ENCODE results near the gene SHC2.

SHC2 gene

DNA sequence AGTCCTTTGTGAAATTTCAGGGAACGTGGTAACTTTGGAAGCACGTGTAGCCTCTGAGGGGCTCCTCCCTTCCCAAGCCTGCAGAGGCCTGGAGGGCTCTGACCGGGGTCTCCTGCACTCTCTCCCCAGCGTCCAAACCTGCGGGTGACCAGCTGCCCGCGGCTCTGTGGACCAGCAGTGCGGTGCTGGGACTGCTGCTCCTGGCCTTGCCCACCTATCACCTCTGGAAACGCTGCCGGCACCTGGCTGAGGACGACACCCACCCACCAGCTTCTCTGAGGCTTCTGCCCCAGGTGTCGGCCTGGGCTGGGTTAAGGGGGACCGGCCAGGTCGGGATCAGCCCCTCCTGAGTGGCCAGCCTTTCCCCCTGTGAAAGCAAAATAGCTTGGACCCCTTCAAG lies 43.8 kb upstream of the SHC2 start:
- POLR2A ChIA-PET, result no interaction called here
- TF ChIP-seq, protein P1, sequence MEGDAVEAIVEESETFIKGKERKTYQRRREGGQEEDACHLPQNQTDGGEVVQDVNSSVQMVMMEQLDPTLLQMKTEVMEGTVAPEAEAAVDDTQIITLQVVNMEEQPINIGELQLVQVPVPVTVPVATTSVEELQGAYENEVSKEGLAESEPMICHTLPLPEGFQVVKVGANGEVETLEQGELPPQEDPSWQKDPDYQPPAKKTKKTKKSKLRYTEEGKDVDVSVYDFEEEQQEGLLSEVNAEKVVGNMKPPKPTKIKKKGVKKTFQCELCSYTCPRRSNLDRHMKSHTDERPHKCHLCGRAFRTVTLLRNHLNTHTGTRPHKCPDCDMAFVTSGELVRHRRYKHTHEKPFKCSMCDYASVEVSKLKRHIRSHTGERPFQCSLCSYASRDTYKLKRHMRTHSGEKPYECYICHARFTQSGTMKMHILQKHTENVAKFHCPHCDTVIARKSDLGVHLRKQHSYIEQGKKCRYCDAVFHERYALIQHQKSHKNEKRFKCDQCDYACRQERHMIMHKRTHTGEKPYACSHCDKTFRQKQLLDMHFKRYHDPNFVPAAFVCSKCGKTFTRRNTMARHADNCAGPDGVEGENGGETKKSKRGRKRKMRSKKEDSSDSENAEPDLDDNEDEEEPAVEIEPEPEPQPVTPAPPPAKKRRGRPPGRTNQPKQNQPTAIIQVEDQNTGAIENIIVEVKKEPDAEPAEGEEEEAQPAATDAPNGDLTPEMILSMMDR (IDR thresholded peaks at IDR 0.05; ENCODE audit: insufficient read depth, low read length, missing control alignments), result no peak
- CTCF ChIA-PET, result interaction anchor here (0.6 to 5.6 kb wide), 4 partner anchors 11 to 1933 kb away, joined by 3 to 88 read pairs (median 3); partner anchors contain the start of gene MADCAM1
- no peak overlapping the region for H3K4me3 ChIP-seq (ENCODE audit: low read depth, low read length)
- DNase-seq (ENCODE audit: low read depth, low spot score), result no peak

DNA sequence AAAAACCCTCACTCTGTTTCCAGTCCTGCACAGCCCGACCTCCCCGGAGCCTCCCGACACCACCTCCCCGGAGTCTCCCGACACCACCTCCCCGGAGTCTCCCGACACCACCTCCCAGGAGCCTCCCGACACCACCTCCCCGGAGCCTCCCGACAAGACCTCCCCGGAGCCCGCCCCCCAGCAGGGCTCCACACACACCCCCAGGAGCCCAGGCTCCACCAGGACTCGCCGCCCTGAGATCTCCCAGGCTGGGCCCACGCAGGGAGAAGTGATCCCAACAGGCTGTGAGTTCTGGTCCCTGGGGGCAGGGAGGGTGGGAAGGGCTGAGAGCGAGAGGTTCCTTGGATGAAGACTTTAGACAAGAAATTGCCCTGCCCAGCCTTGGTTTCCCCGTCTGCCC lies 40.8 kb upstream of the SHC2 start:
- CTCF ChIA-PET, result no interaction called here
- TF ChIP-seq, protein P1 (IDR thresholded peaks at IDR 0.05; ENCODE audit: insufficient read depth, low read length, missing control alignments), result no peak
- no peak overlapping the region for H3K4me3 ChIP-seq (ENCODE audit: low read depth, low read length)
- POLR2A ChIA-PET, result no interaction called here
- DNase-seq (ENCODE audit: low read depth, low spot score), result no peak

DNA sequence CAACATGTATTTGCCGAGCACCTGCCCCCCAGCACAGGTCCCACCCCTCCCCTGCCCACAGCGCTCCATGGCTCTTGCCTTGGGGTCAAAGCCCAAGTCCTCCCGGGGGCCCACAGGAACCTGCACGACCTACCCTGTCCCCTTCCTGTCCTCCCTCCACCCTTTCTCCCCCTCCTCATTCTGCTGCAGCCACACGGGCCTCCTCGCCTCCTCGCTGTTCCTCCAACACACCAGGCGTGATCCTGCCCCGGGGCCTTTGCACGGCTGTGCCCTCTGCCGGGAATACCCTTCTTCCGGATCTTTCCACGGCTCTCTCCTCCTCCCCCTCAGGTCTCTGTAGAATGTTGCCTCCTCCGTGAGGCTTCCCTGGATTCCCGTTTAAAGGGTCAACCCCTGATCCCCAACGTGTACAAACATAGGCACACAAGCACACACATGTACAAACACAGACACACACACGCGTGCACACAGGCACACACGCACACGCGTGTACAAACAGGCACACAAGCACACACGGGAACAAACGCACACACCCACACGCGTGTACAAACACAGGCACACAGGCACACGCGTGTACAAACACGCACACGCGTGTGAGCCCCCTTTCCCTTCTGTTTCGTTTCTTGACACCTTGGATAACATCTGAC lies 38.3 kb upstream of the SHC2 start:
- POLR2A ChIA-PET, result no interaction called here
- CTCF ChIA-PET, result interaction anchor here (1.9 kb wide), 1 partner anchor 7 kb away, joined by 22 read pairs; no protein-coding TSS in a partner anchor

DNA sequence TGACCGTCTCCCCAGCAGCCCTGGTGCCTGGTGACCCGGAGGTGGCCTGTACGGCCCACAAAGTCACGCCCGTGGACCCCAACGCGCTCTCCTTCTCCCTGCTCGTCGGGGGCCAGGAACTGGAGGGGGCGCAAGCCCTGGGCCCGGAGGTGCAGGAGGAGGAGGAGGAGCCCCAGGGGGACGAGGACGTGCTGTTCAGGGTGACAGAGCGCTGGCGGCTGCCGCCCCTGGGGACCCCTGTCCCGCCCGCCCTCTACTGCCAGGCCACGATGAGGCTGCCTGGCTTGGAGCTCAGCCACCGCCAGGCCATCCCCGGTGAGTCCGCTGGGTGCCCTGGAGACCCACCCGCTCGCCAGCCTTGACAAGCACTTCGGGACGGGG lies 37.7 kb upstream of the SHC2 start:
- TF ChIP-seq, protein P1 (IDR thresholded peaks at IDR 0.05; ENCODE audit: insufficient read depth, low read length, missing control alignments), result no peak
- ChIA-PET POLR2A (no interaction called here), CTCF (interaction anchor here (1.8 to 1.9 kb wide), 2 partner anchors 8 to 13 kb away, joined by 8 to 22 read pairs; no protein-coding TSS in a partner anchor)
- no peak for DNase-seq (ENCODE audit: low read depth, low spot score)
- H3K4me3 ChIP-seq (ENCODE audit: low read depth, low read length), result no peak overlapping the region

More for the DNA sequence above, 38.3 kb upstream of the SHC2 start:
- H3K4me3 ChIP-seq (ENCODE audit: low read depth, low read length), result no peak overlapping the region
- no peak for DNase-seq (ENCODE audit: low read depth, low spot score)
- TF ChIP-seq, protein P1 (IDR thresholded peaks at IDR 0.05; ENCODE audit: insufficient read depth, low read length, missing control alignments), result no peak

DNA sequence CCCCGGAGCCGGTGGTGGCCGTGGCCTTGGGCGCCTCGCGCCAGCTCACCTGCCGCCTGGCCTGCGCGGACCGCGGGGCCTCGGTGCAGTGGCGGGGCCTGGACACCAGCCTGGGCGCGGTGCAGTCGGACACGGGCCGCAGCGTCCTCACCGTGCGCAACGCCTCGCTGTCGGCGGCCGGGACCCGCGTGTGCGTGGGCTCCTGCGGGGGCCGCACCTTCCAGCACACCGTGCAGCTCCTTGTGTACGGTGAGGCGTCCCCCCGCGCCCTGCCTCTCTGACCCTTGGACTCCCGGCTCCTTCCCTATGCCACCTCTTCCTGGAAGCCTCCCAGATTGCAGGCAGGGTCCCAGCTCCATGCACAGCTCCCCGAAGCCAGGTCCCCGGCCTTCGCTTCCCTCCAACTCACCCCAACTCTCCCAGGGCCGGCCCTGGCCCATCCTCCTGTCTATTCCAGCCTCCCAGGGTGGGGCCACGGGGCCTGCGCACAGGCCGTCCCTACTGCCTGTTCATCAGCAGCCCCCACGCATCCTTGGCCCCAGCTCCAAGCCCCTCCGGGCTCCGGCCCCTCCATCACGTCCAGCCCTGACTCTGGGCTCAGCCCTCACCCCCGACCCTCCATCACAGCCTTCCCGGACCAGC lies 37.2 kb upstream of the SHC2 start:
- CTCF ChIA-PET, result interaction anchor here (1.8 to 1.9 kb wide), 2 partner anchors 9 to 13 kb away, joined by 8 to 22 read pairs; no protein-coding TSS in a partner anchor
- DNase-seq (ENCODE audit: low read depth, low spot score), result no peak
- H3K4me3 ChIP-seq (ENCODE audit: low read depth, low read length), result no peak overlapping the region
- POLR2A ChIA-PET, result no interaction called here
- TF ChIP-seq, protein P1 (IDR thresholded peaks at IDR 0.05; ENCODE audit: insufficient read depth, low read length, missing control alignments), result no peak

DNA sequence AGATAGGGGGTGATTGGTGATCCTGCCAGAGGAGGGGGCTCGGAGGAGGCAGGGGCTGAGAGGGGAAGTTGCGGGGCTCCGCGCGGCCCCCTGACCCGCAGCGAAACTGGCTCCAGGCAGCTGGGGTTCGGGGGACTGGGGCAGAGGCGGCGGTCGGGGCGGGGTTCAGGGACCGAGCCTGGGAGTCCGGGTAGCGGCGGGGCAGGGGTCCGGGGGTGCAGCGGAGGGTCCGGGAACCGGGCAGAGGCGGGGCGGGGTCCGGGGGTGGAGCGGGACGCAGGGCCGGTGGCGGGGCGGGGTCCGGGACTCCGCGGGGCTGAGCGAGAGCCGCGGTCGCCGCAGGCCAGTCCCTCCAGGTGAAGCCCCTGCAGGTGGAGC lies 36.6 kb upstream of the SHC2 start:
- TF ChIP-seq, protein P1 (IDR thresholded peaks at IDR 0.05; ENCODE audit: insufficient read depth, low read length, missing control alignments), result no peak
- no peak for DNase-seq (ENCODE audit: low read depth, low spot score)
- ChIA-PET CTCF (interaction anchor here (1.8 to 1.9 kb wide), 2 partner anchors 9 to 14 kb away, joined by 8 to 22 read pairs; no protein-coding TSS in a partner anchor), POLR2A (no interaction called here)
- H3K4me3 ChIP-seq (ENCODE audit: low read depth, low read length), result no peak overlapping the region
